Peyer's patch (tissue), 4 donors: ENCODE data around the gene PRPF6.

ENCODE experiments used
- CTCF ChIP-seq, 6 experiments: fragments of 450-650 bp in 4 of 6; fragments of 200-600 bp in 2 of 6; sonication (generic) in 1 of 6; IDR thresholded peaks; one replicate each; pipeline ENCODE4 v1.5.1; 2017 to 2019; ENCODE audit warnings: antibody characterized with exemption in 6 of 6, mild to moderate bottlenecking in 3 of 6, moderate library complexity in 1 of 6
- POLR2A ChIP-seq, 2 donors: fragments of 450-650 bp; IDR thresholded peaks; one replicate each; pipeline ENCODE4 v1.5.1; 2017; ENCODE audit warnings: antibody characterized with exemption in 2 of 2, mild to moderate bottlenecking in 2 of 2, moderate library complexity in 2 of 2

- TF ChIP-seq CTCF (IDR thresholded peaks at IDR 0.05) (no peak), POLR2A (IDR thresholded peaks at IDR 0.05) (no peak)
Observed at GRCh38 chr20:64030371-64031134, 49.6 kb downstream of the PRPF6 start.
